ENCODE results near the gene ARHGAP6. TPM values are rescaled to one million over a fixed set of nuclear protein-coding genes. Genes with fewer than 3 reads are reported as not detected.

Gene ARHGAP6
- total and polyA plus RNA-seq, 2 of the 4 experiments (the other 2 are of a cell fraction), result 1.4 to 1.8 TPM

- Histone ChIP-seq H4K20me1 (ENCODE audit: insufficient read depth, low read length) (no peaks in the 10 kb centered on the region), H2BK20ac (ENCODE audit: low read depth, low read length) (no peak overlapping the region), H2AK9ac (replicated peaks; ENCODE audit: low read depth, low read length, poor library complexity) (no peak overlapping the region), H4K5ac (ENCODE audit: low read depth, low read length) (no peak overlapping the region), H3K56ac (ENCODE audit: extremely low read depth, insufficient read depth, low read length) (no peak overlapping the region), H2BK15ac (ENCODE audit: low read depth, low read length) (no peak overlapping the region; the same call in 2 of the 3 replicates), H2BK120ac (ENCODE audit: low read depth, low read length) (no peak overlapping the region), H3K23ac (ENCODE audit: low read depth, low read length) (no peak overlapping the region), H3K27me3 (ENCODE audit: control insufficient read depth, insufficient read depth, low read length) (no peaks in the 10 kb centered on the region), H2AK5ac (ENCODE audit: low read depth, low read length) (no peak overlapping the region), H3K4me1 (ENCODE audit: control insufficient read depth, insufficient read depth, low read length) (peaks cover 8% of the 10 kb centered on the region), H3K9me1 (ENCODE audit: insufficient read depth, low read length) (no peaks in the 10 kb centered on the region), H3K9me3 (ENCODE audit: control insufficient read depth, insufficient read depth, low read length) (no peaks in the 10 kb centered on the region), H3K14ac (replicated peaks; ENCODE audit: low read depth, low read length) (no peak overlapping the region), H3K79me1 (ENCODE audit: low read depth in 1 of 2, low read length in 2 of 2) (no peaks in the 10 kb centered on the region), H4K91ac (ENCODE audit: insufficient read depth, low read depth, low read length) (no peak overlapping the region), H2BK5ac (ENCODE audit: low read depth, low read length, poor library complexity, severe bottlenecking) (peak overlapping the region; percentile 69), H3K27ac (ENCODE audit: insufficient read depth, low read length) (no peak overlapping the region), H3K18ac (ENCODE audit: low read depth, low read length) (peak overlapping the region; percentile 79; the same call in 1 of the 2 replicates), H3K9ac (ENCODE audit: low read depth, low read length) (no peak overlapping the region), H2AFZ (replicated peaks; ENCODE audit: low read length, poor library complexity) (no peak overlapping the region), H4K8ac (ENCODE audit: low read depth in 2 of 2, low read length in 2 of 2) (peak overlapping the region in 1 of 2 experiments; percentile 37; a peak in 2 of 4 replicates), H3K4me2 (ENCODE audit: low read depth, low read length) (no peak overlapping the region; the same call in 1 of the 2 replicates), H3K4me3 (ENCODE audit: insufficient read depth, low read depth, low read length) (no peak overlapping the region), H3K36me3 (ENCODE audit: control insufficient read depth, insufficient read depth, low read length) (no peaks in the 10 kb centered on the region), H3K4ac (ENCODE audit: low read depth, low read length) (no peak overlapping the region)
- POLR2A ChIA-PET (ENCODE audit: unreplicated experiment), result no interaction called here
- no TSS peak for BruUV-seq (replicated peaks)
- DNase-seq (peak; percentile 68), ATAC-seq (ENCODE audit: low read depth) (peak; percentile 65)
- CTCF ChIA-PET, result no interaction called here
- dilution Hi-C loops (cut with HindIII; ENCODE audit: low sequenced_read_pairs, unreplicated experiment), result no loop called here
- in situ Hi-C loops (cut with MboI; ENCODE audit: low sequenced_read_pairs), result no loop called here
- TF ChIP-seq SMC3 (IDR thresholded peaks at IDR 0.05; ENCODE audit: low read depth, low read length) (no peak), RCOR1 (IDR thresholded peaks at IDR 0.05; ENCODE audit: insufficient replicate concordance, low read length) (no peak), MAFK (IDR thresholded peaks at IDR 0.05; ENCODE audit: low read depth, low read length) (no peak), FOS (IDR thresholded peaks at IDR 0.05; ENCODE audit: low read depth, low read length) (no peak), POLR2A (IDR thresholded peaks at IDR 0.05; ENCODE audit: low read depth, low read length) (no peak), CHD1 (IDR thresholded peaks at IDR 0.05; ENCODE audit: low read depth, low read length) (no peak), RAD21 (IDR thresholded peaks at IDR 0.05; ENCODE audit: low read length) (no peak), RFX5 (IDR thresholded peaks at IDR 0.05; ENCODE audit: low read depth, low read length) (no peak), CEBPB (IDR thresholded peaks at IDR 0.05; ENCODE audit: low read depth, low read length) (no peak), BHLHE40 (IDR thresholded peaks at IDR 0.05; ENCODE audit: low read depth, low read length) (no peak), MXI1 (IDR thresholded peaks at IDR 0.05; ENCODE audit: borderline replicate concordance, low read depth, low read length) (no peak), NFE2L2 (IDR thresholded peaks at IDR 0.05; ENCODE audit: low read depth, low read length) (no peak), MAZ (IDR thresholded peaks at IDR 0.05; ENCODE audit: borderline replicate concordance, low read depth, low read length) (no peak)
- TF ChIP-seq, protein P1, sequence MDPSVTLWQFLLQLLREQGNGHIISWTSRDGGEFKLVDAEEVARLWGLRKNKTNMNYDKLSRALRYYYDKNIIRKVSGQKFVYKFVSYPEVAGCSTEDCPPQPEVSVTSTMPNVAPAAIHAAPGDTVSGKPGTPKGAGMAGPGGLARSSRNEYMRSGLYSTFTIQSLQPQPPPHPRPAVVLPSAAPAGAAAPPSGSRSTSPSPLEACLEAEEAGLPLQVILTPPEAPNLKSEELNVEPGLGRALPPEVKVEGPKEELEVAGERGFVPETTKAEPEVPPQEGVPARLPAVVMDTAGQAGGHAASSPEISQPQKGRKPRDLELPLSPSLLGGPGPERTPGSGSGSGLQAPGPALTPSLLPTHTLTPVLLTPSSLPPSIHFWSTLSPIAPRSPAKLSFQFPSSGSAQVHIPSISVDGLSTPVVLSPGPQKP (IDR thresholded peaks at IDR 0.05; ENCODE audit: borderline replicate concordance, low read depth, low read length), result no peak
- TF ChIP-seq, protein P2, sequence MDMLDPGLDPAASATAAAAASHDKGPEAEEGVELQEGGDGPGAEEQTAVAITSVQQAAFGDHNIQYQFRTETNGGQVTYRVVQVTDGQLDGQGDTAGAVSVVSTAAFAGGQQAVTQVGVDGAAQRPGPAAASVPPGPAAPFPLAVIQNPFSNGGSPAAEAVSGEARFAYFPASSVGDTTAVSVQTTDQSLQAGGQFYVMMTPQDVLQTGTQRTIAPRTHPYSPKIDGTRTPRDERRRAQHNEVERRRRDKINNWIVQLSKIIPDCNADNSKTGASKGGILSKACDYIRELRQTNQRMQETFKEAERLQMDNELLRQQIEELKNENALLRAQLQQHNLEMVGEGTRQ (IDR thresholded peaks at IDR 0.05; ENCODE audit: low read depth, low read length), result no peak
- TF ChIP-seq, protein P3, sequence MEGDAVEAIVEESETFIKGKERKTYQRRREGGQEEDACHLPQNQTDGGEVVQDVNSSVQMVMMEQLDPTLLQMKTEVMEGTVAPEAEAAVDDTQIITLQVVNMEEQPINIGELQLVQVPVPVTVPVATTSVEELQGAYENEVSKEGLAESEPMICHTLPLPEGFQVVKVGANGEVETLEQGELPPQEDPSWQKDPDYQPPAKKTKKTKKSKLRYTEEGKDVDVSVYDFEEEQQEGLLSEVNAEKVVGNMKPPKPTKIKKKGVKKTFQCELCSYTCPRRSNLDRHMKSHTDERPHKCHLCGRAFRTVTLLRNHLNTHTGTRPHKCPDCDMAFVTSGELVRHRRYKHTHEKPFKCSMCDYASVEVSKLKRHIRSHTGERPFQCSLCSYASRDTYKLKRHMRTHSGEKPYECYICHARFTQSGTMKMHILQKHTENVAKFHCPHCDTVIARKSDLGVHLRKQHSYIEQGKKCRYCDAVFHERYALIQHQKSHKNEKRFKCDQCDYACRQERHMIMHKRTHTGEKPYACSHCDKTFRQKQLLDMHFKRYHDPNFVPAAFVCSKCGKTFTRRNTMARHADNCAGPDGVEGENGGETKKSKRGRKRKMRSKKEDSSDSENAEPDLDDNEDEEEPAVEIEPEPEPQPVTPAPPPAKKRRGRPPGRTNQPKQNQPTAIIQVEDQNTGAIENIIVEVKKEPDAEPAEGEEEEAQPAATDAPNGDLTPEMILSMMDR (conservative IDR thresholded peaks at IDR 0.05; ENCODE audit: low read depth, low read length), result no peak
- no CpG with 5 or more reads among the region's 4 CpGs for WGBS, 2 experiments (ENCODE audit: extremely low coverage in 2 of 2, insufficient read length in 1 of 2)
- intact Hi-C loops (cut with micrococcal nuclease), result no loop called here
Measured at GRCh38 chrX:11438767-11439166, 227.0 kb downstream of the ARHGAP6 start.
